K562 (cell line): ENCODE results near the gene FAM9B.

Experiments
- GTF2F1 ChIP-seq: IDR thresholded peaks from 2 replicates; pipeline ENCODE4 v1.6.1; 2011; ENCODE audit warnings: low read depth, low read length, improper control_type of control experiment
- HNRNPLL ChIP-seq: fragments of 200-400 bp; formaldehyde crosslinking; IDR thresholded peaks from 2 replicates; pipeline ENCODE4 v1.6.1; 2017; ENCODE audit warnings: low read length, low read depth, mild to moderate bottlenecking; ENCODE audit not compliant: poor library complexity, severe bottlenecking
- MECOM ChIP-seq: fragments of 250-450 bp; sonication (Bioruptor Pico); IDR thresholded peaks from 2 replicates; pipeline ENCODE4 v1.8.0; 2022; ENCODE audit warnings: inconsistent platforms
- MTA3 ChIP-seq: fragments of 450-650 bp; formaldehyde crosslinking; IDR thresholded peaks from 2 replicates; pipeline ENCODE4 v1.6.1; 2017; ENCODE audit warnings: mild to moderate bottlenecking, borderline replicate concordance
- POU5F1 ChIP-seq: fragments of 150-350 bp; IDR thresholded peaks from 2 replicates; pipeline ENCODE4 v1.6.1; 2014; ENCODE audit warnings: borderline replicate concordance, low read length, low read depth, mild to moderate bottlenecking; ENCODE audit not compliant: partially characterized antibody
- TF ChIP-seq, protein P1 (sequence below): sonication (generic); formaldehyde crosslinking; IDR thresholded peaks from 2 replicates; pipeline ENCODE4 v1.9.0; 2022; ENCODE audit warnings: mild to moderate bottlenecking, missing genetic modification reagents

DNA sequence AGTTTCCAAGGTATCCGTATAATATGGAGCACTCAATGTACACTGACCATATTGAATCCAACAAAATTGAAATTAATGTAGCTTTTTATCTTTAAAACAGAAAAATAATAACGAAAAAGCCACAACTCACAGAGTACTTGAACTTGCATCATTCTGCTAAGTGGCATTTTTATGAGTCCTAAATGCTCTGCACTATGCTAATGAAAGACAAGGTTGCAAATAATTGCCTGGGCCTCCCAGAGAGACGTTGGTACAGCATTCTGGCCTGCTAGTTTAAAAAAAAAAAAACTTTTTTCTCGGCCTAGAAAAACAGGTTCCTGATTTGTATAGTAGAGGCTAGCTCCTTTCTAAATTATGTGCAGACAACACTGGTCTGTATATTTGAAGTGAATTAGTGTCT lies 4.3 kb upstream of the FAM9B start:
- TF ChIP-seq, protein P1, sequence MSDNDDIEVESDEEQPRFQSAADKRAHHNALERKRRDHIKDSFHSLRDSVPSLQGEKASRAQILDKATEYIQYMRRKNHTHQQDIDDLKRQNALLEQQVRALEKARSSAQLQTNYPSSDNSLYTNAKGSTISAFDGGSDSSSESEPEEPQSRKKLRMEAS: no peak
- TF ChIP-seq MTA3 (no peak), MECOM (no peak), POU5F1 (no peak), GTF2F1 (no peak), HNRNPLL (no peak)
